Peyer's patch (tissue), 4 donors: ENCODE data around the gene RAB4B.

Source experiments
- CTCF ChIP-seq, 6 experiments: fragments of 450-650 bp in 4 of 6; fragments of 200-600 bp in 2 of 6; sonication (generic) in 1 of 6; IDR thresholded peaks; one replicate each; pipeline ENCODE4 v1.5.1; 2017 to 2019; ENCODE audit warnings: antibody characterized with exemption in 6 of 6, mild to moderate bottlenecking in 3 of 6, moderate library complexity in 1 of 6
- POLR2A ChIP-seq, 2 donors: fragments of 450-650 bp; IDR thresholded peaks; one replicate each; pipeline ENCODE4 v1.5.1; 2017; ENCODE audit warnings: antibody characterized with exemption in 2 of 2, mild to moderate bottlenecking in 2 of 2, moderate library complexity in 2 of 2

- TF ChIP-seq CTCF (IDR thresholded peaks at IDR 0.05) (no peak), POLR2A (IDR thresholded peaks at IDR 0.05) (no peak)
Observed at GRCh38 chr19:40836754-40837429, 58.8 kb downstream of the RAB4B start.
